Measurements from ENCODE around the gene HEPHL1. TPM values are rescaled to one million over a fixed set of nuclear protein-coding genes. Genes with fewer than 3 reads are reported as not detected.
"Not testable (repeated sequence)": the region's sequence is repeated elsewhere in the genome, so short reads cannot be mapped to it uniquely, and the experiment has no call there.

HEPHL1 gene, protein sequence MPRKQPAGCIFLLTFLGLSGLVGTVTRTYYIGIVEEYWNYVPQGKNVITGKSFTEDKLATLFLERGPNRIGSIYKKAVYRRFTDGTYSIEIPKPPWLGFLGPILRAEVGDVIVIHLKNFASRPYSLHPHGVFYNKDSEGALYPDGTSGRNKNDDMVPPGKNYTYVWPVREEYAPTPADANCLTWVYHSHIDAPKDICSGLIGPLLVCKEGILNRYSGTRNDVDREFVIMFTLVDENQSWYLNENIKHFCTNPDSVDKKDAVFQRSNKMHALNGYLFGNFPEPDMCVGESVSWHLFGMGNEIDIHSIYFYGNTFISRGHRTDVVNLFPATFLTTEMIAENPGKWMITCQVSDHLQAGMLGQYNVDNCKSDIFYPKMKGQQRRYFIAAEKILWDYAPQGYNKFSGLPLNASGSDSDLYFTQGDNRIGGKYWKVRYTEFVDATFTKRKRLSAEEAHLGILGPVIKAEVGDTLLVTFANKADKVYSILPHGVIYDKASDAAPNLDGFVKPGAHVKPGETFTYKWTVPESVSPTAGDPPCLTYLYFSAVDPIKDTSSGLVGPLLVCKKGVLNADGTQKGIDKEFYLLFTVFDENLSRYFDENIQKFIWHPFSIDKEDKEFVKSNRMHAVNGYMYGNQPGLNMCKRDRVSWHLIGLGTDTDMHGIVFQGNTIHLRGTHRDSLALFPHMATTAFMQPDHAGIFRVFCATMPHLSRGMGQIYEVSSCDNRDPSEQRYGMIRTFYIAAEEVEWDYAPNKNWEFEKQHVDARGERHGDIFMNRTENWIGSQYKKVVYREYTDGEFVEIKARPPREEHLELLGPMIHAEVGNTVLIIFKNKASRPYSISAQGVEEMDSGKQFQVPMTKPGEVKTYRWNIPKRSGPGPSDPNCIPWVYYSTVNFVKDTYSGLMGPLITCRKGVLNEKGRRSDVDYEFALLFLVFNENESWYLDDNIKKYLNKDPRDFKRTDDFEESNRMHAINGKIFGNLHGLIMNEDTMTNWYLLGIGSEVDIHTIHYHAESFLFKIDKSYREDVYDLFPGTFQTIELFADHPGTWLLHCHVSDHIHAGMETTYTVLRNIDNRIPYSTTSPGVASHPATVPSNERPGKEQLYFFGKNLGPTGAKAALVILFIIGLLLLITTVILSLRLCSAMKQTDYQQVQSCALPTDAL
- not detected for total RNA-seq

DNA sequence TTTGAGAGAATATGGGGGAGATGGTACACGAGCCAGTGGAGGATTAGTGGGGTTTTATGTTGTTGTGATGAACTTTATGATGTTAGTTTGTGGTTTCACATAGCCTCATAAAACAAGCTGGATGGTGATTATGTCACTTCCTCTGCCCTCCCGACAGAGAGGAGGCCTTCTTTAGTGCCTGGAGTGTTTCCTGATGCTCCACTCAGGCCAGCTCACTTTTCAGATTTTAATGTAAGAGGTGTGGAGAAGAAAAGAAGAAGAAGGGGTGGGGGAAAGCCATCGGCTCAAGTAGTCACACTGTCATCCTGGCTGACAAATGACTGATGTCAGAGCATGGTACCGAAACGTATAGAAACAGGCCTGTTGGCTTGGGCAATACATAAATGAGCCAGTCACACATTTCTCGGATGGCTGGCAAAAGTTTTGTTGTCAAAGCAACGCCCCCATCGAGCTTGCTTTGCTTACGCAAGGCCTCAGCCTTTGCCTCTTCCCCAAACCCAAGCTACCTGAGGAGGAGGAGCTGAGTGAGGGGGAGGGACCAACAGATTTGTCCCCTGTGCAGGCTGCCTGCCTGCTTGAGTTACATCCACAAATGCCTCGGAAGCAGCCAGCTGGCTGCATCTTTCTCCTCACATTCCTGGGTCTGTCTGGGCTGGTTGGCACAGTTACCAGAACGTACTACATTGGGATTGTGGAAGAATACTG, at the start of gene HEPHL1:
TSS of gene HEPHL1 (plus strand) at position 578 of the 705 bp plus-strand sequence. CDS start at position 593, 15 bp downstream.
- DNase-seq, result no peak

DNA sequence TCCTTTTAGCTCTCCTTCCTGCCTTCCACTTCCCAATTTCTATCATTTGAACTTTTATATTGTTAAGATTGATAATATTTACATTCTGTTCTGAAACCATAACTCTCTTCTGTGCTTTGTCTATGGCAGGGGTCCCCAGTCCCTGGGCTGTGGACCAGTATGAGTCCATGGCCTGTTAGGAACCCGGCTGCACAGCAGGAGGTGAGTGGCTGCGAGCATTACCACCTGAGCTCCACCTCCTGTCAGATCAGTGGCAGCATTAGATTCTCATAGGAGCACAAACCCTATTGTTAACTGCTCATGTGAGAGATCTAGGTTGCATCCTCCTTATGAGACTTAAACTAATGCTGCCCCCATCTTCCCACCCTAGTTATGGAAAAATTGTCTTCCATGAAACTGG, 48.4 kb upstream of the HEPHL1 start:
- no peak for DNase-seq

- DNase-seq, result not testable (repeated sequence)
Observed at GRCh38 chr11:93973322-93974051, 47.7 kb upstream of the HEPHL1 start.

DNA sequence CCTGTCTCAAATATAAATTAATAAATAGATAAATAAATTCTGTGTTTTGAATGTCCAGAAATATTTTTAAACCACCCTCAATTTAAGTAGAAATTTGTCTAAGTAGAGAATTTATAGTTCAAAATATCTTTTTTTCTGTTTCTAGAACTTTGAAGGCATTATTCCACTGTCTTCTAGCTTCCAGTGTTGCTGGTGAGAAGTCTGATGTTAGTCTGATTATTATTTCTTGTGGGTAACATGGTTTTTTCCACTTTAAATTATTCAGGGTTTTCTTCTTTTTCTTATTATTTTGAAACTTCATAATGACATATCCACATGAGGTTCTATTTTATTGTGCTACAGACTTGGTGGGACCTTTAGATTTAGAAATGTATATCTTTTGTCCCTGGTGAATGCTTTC, 46.4 kb upstream of the HEPHL1 start:
- DNase-seq, result no peak

- DNase-seq, result not testable (repeated sequence)
Observed at GRCh38 chr11:93976577-93977254, 44.4 kb upstream of the HEPHL1 start.

- no peak for DNase-seq
Observed at GRCh38 chr11:93983542-93984195, 37.5 kb upstream of the HEPHL1 start.

GRCh38 chr11:93984196-93984567, 37.0 kb upstream of the HEPHL1 start:
- DNase-seq, result no peak

GRCh38 chr11:93984936-93985335, 36.2 kb upstream of the HEPHL1 start:
- no peak for DNase-seq

GRCh38 chr11:93986716-93987115, 34.4 kb upstream of the HEPHL1 start:
- no peak for DNase-seq

- DNase-seq, result no peak
Observed at GRCh38 chr11:93988455-93988854, 32.7 kb upstream of the HEPHL1 start.

DNA sequence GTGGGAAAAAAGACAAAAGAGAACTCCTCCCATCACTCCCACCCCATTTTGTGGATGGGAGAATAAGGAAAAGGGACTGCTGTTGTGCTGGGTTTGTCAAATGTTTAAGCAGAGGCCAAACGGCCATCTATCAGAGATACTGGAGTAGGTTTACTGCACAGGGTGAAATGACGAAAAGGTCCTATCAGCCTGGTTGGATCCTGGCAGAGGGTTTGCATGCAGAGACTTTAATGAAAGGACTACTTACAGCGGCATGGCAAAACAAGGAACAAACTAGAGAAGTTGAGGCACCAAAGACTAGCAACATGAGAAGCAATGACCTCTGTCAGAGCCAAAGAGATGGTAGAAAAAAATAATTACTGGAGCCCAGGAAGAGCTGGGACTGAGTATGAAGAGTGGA, 32.2 kb upstream of the HEPHL1 start:
- no peak for DNase-seq

- no peak for DNase-seq
Observed at GRCh38 chr11:93993747-93994146, 27.4 kb upstream of the HEPHL1 start.

DNA sequence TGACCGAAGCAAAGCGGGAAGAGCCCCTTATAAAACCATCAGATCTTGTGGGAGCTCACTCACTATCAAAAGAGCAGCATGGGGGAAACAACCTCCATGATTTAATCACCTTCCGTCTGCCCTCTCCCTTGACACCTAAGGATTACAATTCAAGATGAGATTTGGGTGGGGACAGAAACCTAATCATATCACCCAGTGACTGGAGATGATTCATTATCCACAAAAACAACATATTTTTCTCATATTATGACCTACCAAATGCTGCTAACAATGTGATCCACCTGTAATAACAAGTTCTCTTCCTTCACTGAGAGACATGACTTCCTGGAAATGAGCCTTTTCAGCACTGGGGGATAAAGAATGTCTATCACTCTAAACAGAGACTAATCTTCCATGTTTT, 23.4 kb upstream of the HEPHL1 start:
- no peak for DNase-seq

DNA sequence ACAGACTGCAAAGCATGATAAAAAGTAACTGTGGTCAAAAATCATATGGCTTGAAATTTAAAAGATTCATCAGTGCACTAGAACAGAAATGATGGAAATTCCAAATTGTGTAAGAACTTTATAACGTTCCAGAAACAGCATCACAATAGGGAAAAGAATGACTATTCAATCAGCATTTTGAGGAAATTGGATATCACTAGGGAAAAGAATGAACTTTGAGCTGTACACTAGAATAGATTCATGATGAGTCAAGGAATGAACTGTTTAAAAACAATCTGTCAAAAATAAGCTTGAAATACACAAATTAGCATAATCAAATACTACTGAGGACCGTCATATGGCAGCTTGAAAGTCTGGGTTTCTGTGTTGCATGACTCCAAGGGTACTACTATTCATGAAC, 20.5 kb upstream of the HEPHL1 start:
- no peak for DNase-seq

GRCh38 chr11:94002226-94002625, 18.9 kb upstream of the HEPHL1 start:
- no peak for DNase-seq

DNA sequence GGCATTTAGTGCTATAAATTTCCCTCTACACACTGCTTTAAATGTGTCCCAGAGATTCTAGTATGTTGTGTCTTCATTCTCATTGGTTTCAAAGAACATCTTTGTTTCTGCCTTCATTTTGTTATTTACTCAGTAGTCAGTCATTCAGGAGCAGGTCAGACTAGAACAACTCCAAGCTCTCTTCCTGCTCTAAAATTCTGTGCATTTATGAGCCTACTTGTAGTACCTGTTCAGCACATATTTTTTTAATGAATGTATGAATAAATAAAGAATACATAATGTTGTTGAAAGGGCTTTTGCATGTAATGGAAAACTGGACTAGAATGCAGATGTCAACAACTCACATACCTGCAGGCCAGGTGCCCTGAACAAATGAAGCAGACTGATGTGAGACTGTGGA, 13.7 kb upstream of the HEPHL1 start:
- no peak for DNase-seq

GRCh38 chr11:94007906-94008305, 13.2 kb upstream of the HEPHL1 start:
- DNase-seq, result no peak

GRCh38 chr11:94010136-94010535, 11.0 kb upstream of the HEPHL1 start:
- DNase-seq, result no peak

- DNase-seq, result no peak
Observed at GRCh38 chr11:94011478-94011877, 9.7 kb upstream of the HEPHL1 start.

GRCh38 chr11:94017446-94017845, 3.7 kb upstream of the HEPHL1 start:
- DNase-seq, result no peak

- no peak for DNase-seq
Observed at GRCh38 chr11:94018721-94019120, 2.4 kb upstream of the HEPHL1 start.

All from effector CD4-positive, alpha-beta T cell (primary cell).